Panc1 (cell line): Measurements from ENCODE around the gene ZNF789. TPM values are rescaled to one million over a fixed set of nuclear protein-coding genes. Genes with fewer than 3 reads are reported as not detected.

Experiments used
- ATAC-seq: fragments of 200-7000 bp; cut with Tn5 transposase; 2 replicates; pipeline ENCODE4 v1.9.1; 2020; ENCODE audit warnings: mild to moderate bottlenecking, moderate library complexity
- BruUV-seq: library from RNA; stranded (reverse); fragments of 400-500 nt; replicated peaks from 2 replicates; lab custom pipeline; 2021; lab: Mats Ljungman, UMichigan
- CTCF ChIA-PET: fragments of 300-600 bp; sonication (Branson Sonifier 250); formaldehyde crosslinking; loops from one replicate; lab custom pipeline; 2022; ENCODE audit warnings: antibody characterized with exemption; lab: Charles Lee
- POLR2A ChIA-PET: fragments of 300-600 bp; sonication (Branson Sonifier 250); formaldehyde crosslinking; loops from one replicate; lab custom pipeline; 2022; ENCODE audit warnings: antibody characterized with exemption; lab: Charles Lee
- DNase-seq: peaks from one replicate; pipeline ENCODE4 v3.0.0-alpha.2; 2010; ENCODE audit warnings: low read depth, low spot score
- H3K27ac ChIP-seq: 2 replicates; pipeline ENCODE4 v1.5.1; 2011; ENCODE audit warnings: mild to moderate bottlenecking, low read length, inconsistent platforms
- H3K27me3 ChIP-seq: fragments of 200-500 bp; sonication (Bioruptor generic); 2 replicates; pipeline ENCODE4 v1.6.0; 2014; ENCODE audit warnings: low read length, inconsistent platforms; ENCODE audit not compliant: control insufficient read depth, insufficient read depth
- H3K36me3 ChIP-seq: fragments of 200-500 bp; sonication (Bioruptor generic); 2 replicates; pipeline ENCODE4 v1.5.1; 2014; ENCODE audit warnings: inconsistent platforms, mild to moderate bottlenecking, low read length, moderate library complexity; ENCODE audit not compliant: control insufficient read depth, insufficient read depth
- H3K4me1 ChIP-seq: 2 replicates; pipeline ENCODE4 v1.5.1; 2011; ENCODE audit warnings: inconsistent platforms, mild to moderate bottlenecking, low read length, moderate library complexity; ENCODE audit not compliant: control insufficient read depth, insufficient read depth
- H3K4me3 ChIP-seq, 2 experiments: 2 replicates each; pipeline ENCODE4 v1.5.1; 2011 to 2012; ENCODE audit warnings: low read depth in 2 of 2, low read length in 2 of 2, mild to moderate bottlenecking in 2 of 2, inconsistent platforms in 1 of 2, moderate library complexity in 1 of 2
- H3K9me3 ChIP-seq: fragments of 200-500 bp; sonication (Bioruptor generic); 2 replicates; pipeline ENCODE4 v1.5.1; 2014; ENCODE audit warnings: low read depth, mild to moderate bottlenecking, inconsistent platforms, low read length, moderate library complexity; ENCODE audit not compliant: control insufficient read depth, insufficient read depth
- CTCF ChIP-seq: fragments of 450-650 bp; IDR thresholded peaks from 2 replicates; pipeline ENCODE4 v1.5.1; 2017; ENCODE audit warnings: mild to moderate bottlenecking
- POLR2AphosphoS5 ChIP-seq: IDR thresholded peaks from 2 replicates; pipeline ENCODE4 v1.6.1; 2012; ENCODE audit warnings: mild to moderate bottlenecking, low read depth, low read length, moderate library complexity
- REST ChIP-seq, 2 experiments: IDR thresholded peaks; 2 replicates each; pipeline ENCODE4 v1.6.1; 2011 to 2012; ENCODE audit warnings: low read depth in 2 of 2, control low read depth in 1 of 2, low read length in 1 of 2, mild to moderate bottlenecking in 1 of 2, moderate library complexity in 1 of 2; ENCODE audit not compliant: insufficient read depth in 1 of 2
- SIN3A ChIP-seq: IDR thresholded peaks from 2 replicates; pipeline ENCODE4 v1.6.1; 2012; ENCODE audit warnings: low read depth, mild to moderate bottlenecking, low read length, moderate library complexity, borderline replicate concordance; ENCODE audit not compliant: insufficient read depth
- TCF7L2 ChIP-seq: IDR thresholded peaks from 2 replicates; pipeline ENCODE4 v1.6.1; 2011; ENCODE audit warnings: mild to moderate bottlenecking, low read depth, low read length, inconsistent platforms
- in situ Hi-C: cut with HindIII; loops from 2 replicates; pipeline ENCODE4 v1.10.0; 2016; ENCODE audit warnings: low sequenced_read_pairs, low pct_unique_long_range_greater_than_20kb
- intact Hi-C: fragments of 100-400 bp; cut with micrococcal nuclease; formaldehyde crosslinking; loops from one replicate; pipeline ENCODE4 v1.10.0; 2022; ENCODE audit not compliant: unreplicated experiment
- total RNA-seq: library from RNA; stranded (reverse); gene quantifications from one replicate; pipeline ENCODE4 v1.2.1, GENCODE V29; 2021; ENCODE audit not compliant: unreplicated experiment

The ZNF789 gene
- total RNA-seq, 1 experiment from 2014 or later = 15.1 TPM

DNA sequence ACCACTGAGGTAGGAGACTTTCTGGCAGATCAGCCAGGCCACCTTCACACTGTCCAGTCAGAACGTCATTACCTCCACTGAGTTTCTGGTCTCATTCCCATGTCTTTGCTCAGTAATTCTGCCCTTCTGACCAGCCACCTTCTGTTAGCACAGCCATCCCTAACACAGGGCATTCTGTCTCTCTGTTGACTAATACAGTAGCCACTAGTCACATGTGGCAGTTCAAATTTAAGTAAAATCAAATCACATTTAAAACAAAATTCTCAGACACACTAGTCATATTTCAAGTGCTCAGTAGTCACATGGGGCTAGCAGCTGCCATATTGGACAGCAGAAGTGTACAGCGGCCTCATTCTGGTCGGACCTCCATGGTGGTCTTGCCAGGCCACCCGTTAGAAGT lies 26.6 kb upstream of the ZNF789 start:
- in situ Hi-C loops = no loop called here
- TF ChIP-seq POLR2AphosphoS5 = no peak
- TF ChIP-seq CTCF = no peak
- TF ChIP-seq REST (IDR thresholded peaks at IDR 0.05; ENCODE audit: insufficient read depth in 1 of 2, low read depth in 2 of 2, low read length in 1 of 2) = no peak
- no peak for TF ChIP-seq TCF7L2
- no peak for TF ChIP-seq SIN3A
- H3K27ac ChIP-seq = no peak overlapping the region
- no peaks in the 10 kb centered on the region for H3K4me1 ChIP-seq
- ChIA-PET POLR2A (interaction anchor here (0.6 kb wide), 1 partner anchor 11 kb away, joined by 3 read pairs; no protein-coding TSS in a partner anchor), CTCF (no interaction called here)
- no peak for DNase-seq
- H3K4me3 ChIP-seq = no peak overlapping the region
- no peak for ATAC-seq
- H3K36me3 ChIP-seq = peaks cover 16% of the 10 kb centered on the region; the same call in 1 of the 2 replicates
- no peaks in the 10 kb centered on the region for H3K9me3 ChIP-seq
- intact Hi-C loops = no loop called here
- no TSS peak for BruUV-seq
- H3K27me3 ChIP-seq = no peaks in the 10 kb centered on the region

DNA sequence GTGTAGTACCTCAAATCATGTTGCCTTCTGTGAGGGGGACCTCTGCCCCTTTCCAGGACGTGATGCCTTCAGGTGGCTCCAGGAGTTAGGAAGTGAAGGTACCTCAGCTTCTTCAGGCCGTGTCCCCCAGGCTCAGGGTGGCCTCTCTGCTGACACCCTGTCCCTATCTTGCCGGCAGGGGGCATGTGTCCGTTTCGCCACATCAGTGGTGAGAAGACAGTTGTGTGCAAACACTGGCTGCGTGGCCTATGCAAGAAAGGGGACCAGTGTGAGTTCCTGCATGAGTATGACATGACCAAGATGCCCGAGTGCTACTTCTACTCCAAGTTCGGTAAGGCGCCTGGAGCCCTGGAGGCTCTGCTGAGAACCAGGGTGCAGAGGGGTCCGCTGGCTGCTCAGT lies 24.7 kb upstream of the ZNF789 start:
- H3K4me3 ChIP-seq = no peak overlapping the region
- ChIA-PET POLR2A (no interaction called here), CTCF (no interaction called here)
- in situ Hi-C loops (no loop called here), intact Hi-C loops (no loop called here)
- DNase-seq (no peak), ATAC-seq (peak; percentile 76)
- H3K36me3 ChIP-seq = peaks cover 17% of the 10 kb centered on the region; the same call in 1 of the 2 replicates
- H3K27ac ChIP-seq = no peak overlapping the region
- TF ChIP-seq SIN3A = no peak
- no peak; the same call in 1 of the 2 replicates for TF ChIP-seq CTCF
- no peak for TF ChIP-seq TCF7L2
- TF ChIP-seq POLR2AphosphoS5 = 0 out of 2 replicates have a peak, but pooled peaks have one; percentile 5
- H3K9me3 ChIP-seq = no peaks in the 10 kb centered on the region
- no peaks in the 10 kb centered on the region for H3K4me1 ChIP-seq
- no peaks in the 10 kb centered on the region for H3K27me3 ChIP-seq
- no TSS peak for BruUV-seq
